Measurements from ENCODE around the gene MORN5.

The MORN5 gene

GRCh38 chr9:122207096-122207495, 47.4 kb downstream of the MORN5 start:
- H3K27me3 ChIP-seq (ENCODE audit: low read depth, low read length), result peaks cover 7% of the 10 kb centered on the region
- H3K36me3 ChIP-seq (ENCODE audit: control insufficient read depth in 1 of 2, insufficient read depth in 2 of 2, low read length in 2 of 2), result no peaks in the 10 kb centered on the region
- H3K9me3 ChIP-seq (ENCODE audit: control insufficient read depth in 1 of 2, low read length in 2 of 2), result no peaks in the 10 kb centered on the region
- H3K4me3 ChIP-seq (ENCODE audit: low read depth in 1 of 2, low read length in 2 of 2), result no peak overlapping the region
- no peak overlapping the region for H3K27ac ChIP-seq (ENCODE audit: low read length)
- H3K4me1 ChIP-seq (ENCODE audit: control insufficient read depth in 1 of 2, insufficient read depth in 2 of 2, low read length in 2 of 2), result no peaks in the 10 kb centered on the region

GRCh38 chr9:122209451-122209850, 49.7 kb downstream of the MORN5 start:
- Histone ChIP-seq H3K4me3 (ENCODE audit: low read depth in 1 of 2, low read length in 2 of 2) (no peak overlapping the region), H3K27me3 (ENCODE audit: low read depth, low read length) (peaks cover 23% of the 10 kb centered on the region), H3K27ac (ENCODE audit: low read length) (no peak overlapping the region)

GRCh38 chr9:122212473-122213004, 52.8 kb downstream of the MORN5 start:
- no peaks in the 10 kb centered on the region for H3K36me3 ChIP-seq (ENCODE audit: control insufficient read depth in 1 of 2, insufficient read depth in 2 of 2, low read length in 2 of 2)
- H3K27me3 ChIP-seq (ENCODE audit: low read depth, low read length), result peaks cover 42% of the 10 kb centered on the region
- H3K4me1 ChIP-seq (ENCODE audit: control insufficient read depth in 1 of 2, insufficient read depth in 2 of 2, low read length in 2 of 2), result peaks cover 0 to 14% of the 10 kb centered on the region in 2 donors
- H3K4me3 ChIP-seq (ENCODE audit: low read depth in 1 of 2, low read length in 2 of 2), result no peak overlapping the region
- H3K27ac ChIP-seq (ENCODE audit: low read length), result no peak overlapping the region
- H3K9me3 ChIP-seq (ENCODE audit: control insufficient read depth in 1 of 2, low read length in 2 of 2), result no peaks in the 10 kb centered on the region

More at GRCh38 chr9:122209451-122209850, 49.7 kb downstream of the MORN5 start:
- Histone ChIP-seq H3K9me3 (ENCODE audit: control insufficient read depth in 1 of 2, low read length in 2 of 2) (no peaks in the 10 kb centered on the region), H3K36me3 (ENCODE audit: control insufficient read depth in 1 of 2, insufficient read depth in 2 of 2, low read length in 2 of 2) (no peaks in the 10 kb centered on the region), H3K4me1 (ENCODE audit: control insufficient read depth in 1 of 2, insufficient read depth in 2 of 2, low read length in 2 of 2) (peaks cover 0 to 13% of the 10 kb centered on the region in 2 donors)

GRCh38 chr9:122213102-122213588, 53.4 kb downstream of the MORN5 start:
- Histone ChIP-seq H3K27me3 (ENCODE audit: low read depth, low read length) (peaks cover 44% of the 10 kb centered on the region), H3K4me3 (ENCODE audit: low read depth in 1 of 2, low read length in 2 of 2) (peak overlapping the region in 1 of 2 donors; percentile 52)

GRCh38 chr9:122213589-122214413, 54.1 kb downstream of the MORN5 start:
- Histone ChIP-seq H3K4me3 (ENCODE audit: low read depth in 1 of 2, low read length in 2 of 2) (peak overlapping the region in 1 of 2 donors; percentile 52), H3K9me3 (ENCODE audit: control insufficient read depth in 1 of 2, low read length in 2 of 2) (no peaks in the 10 kb centered on the region), H3K4me1 (ENCODE audit: control insufficient read depth in 1 of 2, insufficient read depth in 2 of 2, low read length in 2 of 2) (peaks cover 0 to 18% of the 10 kb centered on the region in 2 donors), H3K27ac (ENCODE audit: low read length) (no peak overlapping the region), H3K36me3 (ENCODE audit: control insufficient read depth in 1 of 2, insufficient read depth in 2 of 2, low read length in 2 of 2) (no peaks in the 10 kb centered on the region), H3K27me3 (ENCODE audit: low read depth, low read length) (peaks cover 51% of the 10 kb centered on the region)

More at GRCh38 chr9:122213102-122213588, 53.4 kb downstream of the MORN5 start:
- peaks cover 0 to 14% of the 10 kb centered on the region in 2 donors for H3K4me1 ChIP-seq (ENCODE audit: control insufficient read depth in 1 of 2, insufficient read depth in 2 of 2, low read length in 2 of 2)
- H3K9me3 ChIP-seq (ENCODE audit: control insufficient read depth in 1 of 2, low read length in 2 of 2), result no peaks in the 10 kb centered on the region
- H3K27ac ChIP-seq (ENCODE audit: low read length), result no peak overlapping the region
- no peaks in the 10 kb centered on the region for H3K36me3 ChIP-seq (ENCODE audit: control insufficient read depth in 1 of 2, insufficient read depth in 2 of 2, low read length in 2 of 2)

DNA sequence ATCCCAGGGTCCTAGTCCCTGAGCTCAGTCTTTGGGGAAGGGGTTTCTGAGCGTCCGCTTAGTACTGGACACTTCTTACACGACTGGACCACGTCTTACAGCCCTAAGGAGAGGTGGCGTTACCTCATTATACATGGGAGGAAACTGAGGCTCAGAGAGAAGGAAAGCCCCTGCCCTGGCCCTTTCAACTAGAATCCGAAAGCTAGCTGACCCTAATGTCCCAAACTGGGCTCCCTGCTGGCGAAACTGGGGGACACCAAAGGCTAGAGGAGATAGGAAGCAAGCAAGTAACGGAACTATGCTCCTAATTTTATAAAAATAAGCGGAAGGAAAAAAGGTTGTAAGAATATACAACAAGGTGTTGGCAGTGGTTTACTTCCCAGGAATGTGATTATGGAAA, 54.8 kb downstream of the MORN5 start:
- Histone ChIP-seq H3K4me1 (ENCODE audit: control insufficient read depth in 1 of 2, insufficient read depth in 2 of 2, low read length in 2 of 2) (peaks cover 0 to 25% of the 10 kb centered on the region in 2 donors), H3K4me3 (ENCODE audit: low read depth in 1 of 2, low read length in 2 of 2) (no peak overlapping the region), H3K9me3 (ENCODE audit: control insufficient read depth in 1 of 2, low read length in 2 of 2) (no peaks in the 10 kb centered on the region), H3K27me3 (ENCODE audit: low read depth, low read length) (peaks cover 58% of the 10 kb centered on the region), H3K27ac (ENCODE audit: low read length) (no peak overlapping the region), H3K36me3 (ENCODE audit: control insufficient read depth in 1 of 2, insufficient read depth in 2 of 2, low read length in 2 of 2) (no peaks in the 10 kb centered on the region)

DNA sequence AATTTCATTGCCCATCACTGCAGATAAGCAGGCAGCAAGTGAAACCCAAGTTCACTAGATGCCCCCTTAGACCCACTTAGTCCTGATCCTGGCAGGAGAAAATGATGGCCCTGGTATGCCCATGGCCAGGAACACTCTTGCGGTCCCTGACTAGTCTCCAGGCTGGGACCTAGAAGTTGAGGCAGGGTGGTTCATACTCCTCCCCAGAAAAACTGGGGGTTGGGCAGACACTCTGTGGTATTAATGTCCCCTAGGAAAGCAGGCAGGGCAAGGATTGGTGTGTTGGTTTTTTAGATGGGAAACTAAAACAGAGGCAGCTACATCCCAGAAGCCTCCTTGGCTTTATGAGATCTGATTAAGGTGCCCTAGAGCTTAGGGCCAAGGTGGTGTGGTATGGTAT, 56.0 kb downstream of the MORN5 start:
- Histone ChIP-seq H3K27ac (ENCODE audit: low read length) (no peak overlapping the region), H3K36me3 (ENCODE audit: control insufficient read depth in 1 of 2, insufficient read depth in 2 of 2, low read length in 2 of 2) (no peaks in the 10 kb centered on the region), H3K4me3 (ENCODE audit: low read depth in 1 of 2, low read length in 2 of 2) (no peak overlapping the region), H3K9me3 (ENCODE audit: control insufficient read depth in 1 of 2, low read length in 2 of 2) (no peaks in the 10 kb centered on the region), H3K4me1 (ENCODE audit: control insufficient read depth in 1 of 2, insufficient read depth in 2 of 2, low read length in 2 of 2) (peaks cover 7 to 36% of the 10 kb centered on the region in 2 donors), H3K27me3 (ENCODE audit: low read depth, low read length) (peaks cover 70% of the 10 kb centered on the region)

DNA sequence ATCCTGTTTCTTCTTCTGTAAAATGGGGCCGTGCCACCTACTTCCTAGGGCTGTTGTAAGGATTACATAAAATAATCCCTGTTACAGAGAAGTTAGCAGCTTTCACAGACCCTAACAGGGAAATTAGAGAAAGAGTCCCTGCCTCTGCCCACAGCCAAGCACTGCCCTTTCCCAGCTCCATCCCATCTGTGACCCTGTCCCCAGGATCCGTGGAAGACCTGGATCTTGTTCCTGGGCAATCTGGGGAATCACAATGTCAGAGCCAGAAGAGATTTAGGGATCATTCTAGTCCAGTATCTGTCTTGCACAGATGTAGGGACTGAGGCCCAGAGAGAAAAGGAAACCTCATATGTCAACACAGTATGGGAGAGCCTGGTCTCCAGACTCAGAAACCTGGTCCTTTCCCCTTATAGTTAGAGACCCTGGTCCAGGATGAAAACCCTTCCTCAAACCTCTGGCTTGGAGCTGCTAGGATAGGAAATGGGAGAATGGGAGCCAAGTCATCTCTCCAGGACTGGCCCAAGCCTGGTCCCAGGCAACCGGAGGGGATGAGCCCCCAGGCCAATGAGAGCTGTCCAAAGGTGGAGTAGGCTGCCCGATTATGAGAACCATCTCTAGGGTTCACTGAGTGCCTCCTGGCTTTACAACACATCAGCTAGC, 56.6 kb downstream of the MORN5 start:
- no peak overlapping the region for H3K4me3 ChIP-seq (ENCODE audit: low read depth in 1 of 2, low read length in 2 of 2)
- H3K9me3 ChIP-seq (ENCODE audit: control insufficient read depth in 1 of 2, low read length in 2 of 2), result no peaks in the 10 kb centered on the region
- H3K27ac ChIP-seq (ENCODE audit: low read length), result no peak overlapping the region
- H3K4me1 ChIP-seq (ENCODE audit: control insufficient read depth in 1 of 2, insufficient read depth in 2 of 2, low read length in 2 of 2), result peaks cover 7 to 42% of the 10 kb centered on the region in 2 donors
- H3K27me3 ChIP-seq (ENCODE audit: low read depth, low read length), result peaks cover 74% of the 10 kb centered on the region
- no peaks in the 10 kb centered on the region for H3K36me3 ChIP-seq (ENCODE audit: control insufficient read depth in 1 of 2, insufficient read depth in 2 of 2, low read length in 2 of 2)

DNA sequence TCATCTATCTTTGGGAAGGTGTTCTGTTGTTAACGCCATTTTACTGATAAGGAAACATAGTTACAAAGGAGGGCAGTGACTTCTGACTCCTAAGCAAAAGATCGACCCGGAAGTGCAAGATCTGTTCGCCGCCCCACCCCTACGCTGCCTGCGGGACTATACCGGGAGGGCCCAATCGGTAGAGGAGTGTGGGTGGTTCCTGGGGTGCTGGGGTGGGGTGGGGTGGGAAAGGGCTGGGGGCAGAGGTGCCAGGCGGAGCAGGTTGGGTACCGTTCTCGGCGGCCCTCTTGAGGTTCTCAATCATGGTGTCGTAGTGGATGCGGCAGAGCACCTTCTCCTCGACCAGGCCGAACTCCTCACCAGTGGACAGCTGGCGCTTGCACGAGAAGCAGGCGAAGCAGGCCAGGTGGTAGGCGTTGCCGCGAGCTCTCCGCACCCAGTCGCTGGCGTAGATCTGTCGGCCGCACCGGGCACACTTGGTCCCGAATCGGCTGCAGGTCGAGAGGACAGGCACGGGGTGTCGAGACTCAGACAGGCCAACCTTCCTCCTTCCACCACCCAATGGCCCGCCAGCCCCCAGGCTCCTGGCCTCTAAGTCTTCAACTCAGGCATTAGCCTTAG, 57.2 kb downstream of the MORN5 start:
- H3K4me3 ChIP-seq (ENCODE audit: low read depth in 1 of 2, low read length in 2 of 2), result no peak overlapping the region
- H3K27me3 ChIP-seq (ENCODE audit: low read depth, low read length), result peaks cover 75% of the 10 kb centered on the region
- H3K9me3 ChIP-seq (ENCODE audit: control insufficient read depth in 1 of 2, low read length in 2 of 2), result no peaks in the 10 kb centered on the region
- H3K36me3 ChIP-seq (ENCODE audit: control insufficient read depth in 1 of 2, insufficient read depth in 2 of 2, low read length in 2 of 2), result no peaks in the 10 kb centered on the region
- no peak overlapping the region for H3K27ac ChIP-seq (ENCODE audit: low read length)
- peaks cover 7 to 44% of the 10 kb centered on the region in 2 donors for H3K4me1 ChIP-seq (ENCODE audit: control insufficient read depth in 1 of 2, insufficient read depth in 2 of 2, low read length in 2 of 2)

GRCh38 chr9:122217640-122218039, 57.9 kb downstream of the MORN5 start:
- H3K4me1 ChIP-seq (ENCODE audit: control insufficient read depth in 1 of 2, insufficient read depth in 2 of 2, low read length in 2 of 2), result peaks cover 7 to 45% of the 10 kb centered on the region in 2 donors
- H3K4me3 ChIP-seq (ENCODE audit: low read depth in 1 of 2, low read length in 2 of 2), result no peak overlapping the region
- no peaks in the 10 kb centered on the region for H3K36me3 ChIP-seq (ENCODE audit: control insufficient read depth in 1 of 2, insufficient read depth in 2 of 2, low read length in 2 of 2)
- no peak overlapping the region for H3K27ac ChIP-seq (ENCODE audit: low read length)
- H3K9me3 ChIP-seq (ENCODE audit: control insufficient read depth in 1 of 2, low read length in 2 of 2), result no peaks in the 10 kb centered on the region
- peaks cover 80% of the 10 kb centered on the region for H3K27me3 ChIP-seq (ENCODE audit: low read depth, low read length)
